Activated CD4-positive, alpha-beta T cell treated with anti-CD3 and anti-CD28 coated beads, Interleukin-2, amount 50 U/mL, for 24 hours (primary cell): Measurements from ENCODE around the gene TMEM87A.

ENCODE experiments used
- DNase-seq, 2 donors: peaks; one replicate each; pipeline ENCODE4 v3.0.0-alpha.2; 2020; ENCODE audit warnings: low read depth in 1 of 2, low spot score in 1 of 2

TMEM87A gene

DNA sequence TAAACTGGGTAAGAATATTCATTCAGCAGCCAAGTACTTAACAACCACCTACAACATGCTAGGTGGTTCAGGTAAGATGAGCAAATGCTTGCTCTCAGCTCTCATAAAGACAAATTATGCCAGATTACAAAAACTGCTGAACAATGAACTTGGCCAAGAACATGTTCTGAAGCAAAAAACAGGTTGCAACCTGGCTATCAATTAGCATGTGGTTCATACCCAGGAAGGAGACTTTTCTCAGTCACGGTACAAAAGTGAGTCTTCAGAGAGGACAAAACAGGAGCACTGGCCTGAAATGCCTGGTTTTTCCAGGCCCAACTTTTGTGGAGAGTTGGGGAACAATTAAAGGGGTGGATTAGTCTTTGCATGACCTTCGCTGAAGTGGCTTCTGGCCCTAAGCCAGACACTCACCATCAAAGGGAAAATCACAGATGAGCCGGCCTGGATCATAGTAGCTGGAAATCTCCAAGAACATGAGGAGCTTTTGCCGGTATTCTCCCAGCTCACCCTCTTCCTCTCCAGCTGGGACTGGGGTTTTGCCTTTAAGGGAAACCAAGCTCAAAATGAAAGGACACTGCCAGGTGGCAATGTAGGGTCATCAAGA, 109.2 kb downstream of the TMEM87A start:
- DNase-seq = no peak

- no peak for DNase-seq
Observed at GRCh38 chr15:42163291-42163690, 109.9 kb downstream of the TMEM87A start.
